NT2/D1 (cell line): ENCODE results near the gene DYRK2.

Experiments
- SUZ12 ChIP-seq: IDR thresholded peaks from 2 replicates; pipeline ENCODE4 v1.6.1; 2011; ENCODE audit not compliant: insufficient read length, insufficient read depth; ENCODE audit errors: extremely low read depth
- YY1 ChIP-seq: IDR thresholded peaks from 2 replicates; pipeline ENCODE4 v1.6.1; 2011; ENCODE audit not compliant: insufficient read length, insufficient read depth
- ZNF274 ChIP-seq: IDR thresholded peaks from 2 replicates; pipeline ENCODE4 v1.6.1; 2011; ENCODE audit warnings: mild to moderate bottlenecking, low read depth, low read length

- no peak for TF ChIP-seq YY1
- TF ChIP-seq ZNF274, result no peak
- no peak for TF ChIP-seq SUZ12
Observed at GRCh38 chr12:67638694-67639093, 9.9 kb upstream of the DYRK2 start.
